CD4-positive, CD25-positive, alpha-beta regulatory T cell (primary cell): Measurements from ENCODE around the gene MSLN. TPM values are rescaled to one million over a fixed set of nuclear protein-coding genes. Genes with fewer than 3 reads are reported as not detected.

Experiments
- ATAC-seq, 2 donors: fragments of 150-1000 bp; cut with Tn5 transposase; one replicate each; pipeline ENCODE4 v1.10.0; 2021; ENCODE audit warnings: low read depth in 2 of 2, moderate number of reproducible peaks in 2 of 2, moderate library complexity in 1 of 2
- DNase-seq, 3 donors: peaks; one replicate each; pipeline versions ENCODE4 v3.0.0 to v3.0.0-alpha.2; 2012 to 2022; ENCODE audit warnings: mixed read lengths in 1 of 3
- H3K27ac ChIP-seq: one replicate; pipeline ENCODE4 v1.7.0; 2013; ENCODE audit warnings: mild to moderate bottlenecking, low read length; ENCODE audit not compliant: insufficient read depth, poor library complexity, severe bottlenecking
- H3K27me3 ChIP-seq: one replicate; pipeline ENCODE4 v1.7.0; 2013; ENCODE audit warnings: low read length; ENCODE audit not compliant: control insufficient read depth, insufficient read depth
- H3K36me3 ChIP-seq: one replicate; pipeline ENCODE4 v1.7.0; 2013; ENCODE audit warnings: mild to moderate bottlenecking, low read length, moderate library complexity; ENCODE audit not compliant: control insufficient read depth, insufficient read depth
- H3K4me1 ChIP-seq: 2 replicates; pipeline ENCODE4 v1.7.0; 2013; ENCODE audit warnings: mild to moderate bottlenecking, low read length; ENCODE audit not compliant: insufficient read depth, control insufficient read depth, poor library complexity, severe bottlenecking
- H3K4me3 ChIP-seq: one replicate; pipeline ENCODE4 v1.7.0; 2013; ENCODE audit warnings: low read depth, mild to moderate bottlenecking, low read length, moderate library complexity
- H3K9me3 ChIP-seq, 2 experiments: 1 replicate in 1 of 2; 2 replicates in 1 of 2; pipeline ENCODE4 v1.7.0; 2013; ENCODE audit warnings: low read length in 2 of 2, mild to moderate bottlenecking in 1 of 2, moderate library complexity in 1 of 2; ENCODE audit not compliant: control insufficient read depth in 2 of 2
- H3K27ac Mint-ChIP-seq, 3 donors: one replicate each; pipeline ENCODE4 v1.8.0; 2020 to 2022; ENCODE audit warnings: mild to moderate bottlenecking in 3 of 3, mixed read lengths in 3 of 3, moderate library complexity in 2 of 3
- H3K27me3 Mint-ChIP-seq: one replicate; pipeline ENCODE4 v1.8.0; 2022; ENCODE audit warnings: mild to moderate bottlenecking, mixed read lengths
- H3K36me3 Mint-ChIP-seq: one replicate; pipeline ENCODE4 v1.8.0; 2020; ENCODE audit warnings: mixed read lengths
- H3K4me1 Mint-ChIP-seq, 4 donors: one replicate each; pipeline ENCODE4 v1.8.0; 2020 to 2022; ENCODE audit warnings: mixed read lengths in 4 of 4, mild to moderate bottlenecking in 1 of 4
- H3K4me3 Mint-ChIP-seq, 4 donors: one replicate each; pipeline ENCODE4 v1.8.0; 2020 to 2022; ENCODE audit warnings: mild to moderate bottlenecking in 4 of 4, mixed read lengths in 4 of 4, moderate library complexity in 3 of 4
- H3K9me3 Mint-ChIP-seq, 7 donors: one replicate each; pipeline ENCODE4 v1.8.0; 2020 to 2022; ENCODE audit warnings: mixed read lengths in 7 of 7, mild to moderate bottlenecking in 3 of 7, moderate library complexity in 2 of 7
- polyA plus RNA-seq, 4 donors: library from polyadenylated mRNA; unstranded; fragments of 300-500 nt; fragmentation: Illumina TruSeq; gene quantifications; one replicate each; pipeline ENCODE4 v1.2.3, GENCODE V29; 2021
- total RNA-seq: library from RNA; stranded (reverse); gene quantifications from one replicate; pipeline ENCODE4 v1.2.3, GENCODE V29; 2022

Gene MSLN
- total and polyA plus RNA-seq, 5 donors from 2014 or later = not detected

DNA sequence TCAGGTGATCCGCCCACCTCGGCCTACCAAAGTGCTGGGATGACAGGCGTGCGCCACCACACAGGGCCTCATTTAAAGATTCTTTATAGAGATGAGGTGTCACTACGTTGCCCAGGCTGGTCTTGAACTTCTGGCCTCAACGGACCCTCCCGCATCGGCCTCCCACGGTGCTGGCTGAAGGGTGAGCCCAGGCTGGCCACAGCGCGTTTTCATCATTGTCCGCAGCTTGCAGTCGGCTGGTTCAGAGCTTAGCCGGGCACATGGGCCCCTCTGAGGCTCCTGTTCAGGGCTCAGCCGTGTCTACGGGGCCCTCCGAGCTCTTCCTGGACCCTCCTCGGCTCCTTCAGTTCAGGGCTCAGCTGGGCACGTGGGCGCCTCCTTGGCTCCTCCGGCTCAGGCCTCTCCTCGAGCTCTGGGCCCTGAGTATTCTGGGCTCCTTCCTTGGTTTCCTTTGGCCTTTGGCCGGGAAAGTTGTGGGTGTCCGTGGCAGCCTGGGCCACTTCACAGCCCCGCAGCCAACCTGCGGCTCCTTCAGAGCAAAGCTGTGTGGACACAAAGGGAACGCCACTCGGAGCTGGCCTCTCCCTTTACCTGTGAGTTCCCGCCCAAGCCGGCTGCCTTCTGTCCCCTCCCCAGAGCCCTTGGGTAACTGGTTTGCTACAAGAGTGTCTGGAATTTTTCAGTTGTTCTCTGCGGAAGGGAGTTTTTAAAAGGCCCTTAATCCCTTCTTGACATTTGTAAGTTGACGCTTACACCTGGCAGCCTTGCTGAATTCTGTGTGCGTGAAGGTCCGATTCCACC is 1.2 kb upstream of the MSLN start:
- Mint-ChIP-seq H3K9me3 (peaks cover 0 to 3% (median 0%) of the 10 kb centered on the region in 7 donors), H3K4me3 (peak overlapping the region in 1 of 4 donors; percentile 92), H3K4me1 (peaks cover 0 to 6% (median 2%) of the 10 kb centered on the region in 4 donors), H3K27me3 (peaks cover 14% of the 10 kb centered on the region), H3K27ac (no peak overlapping the region), H3K36me3 (no peaks in the 10 kb centered on the region)
- H3K27ac ChIP-seq = no peak overlapping the region
- ATAC-seq = no peak
- no peak overlapping the region for H3K4me3 ChIP-seq
- H3K4me1 ChIP-seq = no peaks in the 10 kb centered on the region
- no peaks in the 10 kb centered on the region for H3K36me3 ChIP-seq
- H3K9me3 ChIP-seq = no peaks in the 10 kb centered on the region
- no peaks in the 10 kb centered on the region for H3K27me3 ChIP-seq
- no peak for DNase-seq

- H3K9me3 ChIP-seq = no peaks in the 10 kb centered on the region
- H3K4me1 ChIP-seq = no peaks in the 10 kb centered on the region
- Mint-ChIP-seq H3K36me3 (no peaks in the 10 kb centered on the region), H3K4me1 (peaks cover 0 to 6% (median under 1%) of the 10 kb centered on the region in 4 donors), H3K4me3 (peak overlapping the region in 1 of 4 donors; percentile 92), H3K27ac (no peak overlapping the region), H3K9me3 (peaks cover 0 to 3% (median 0%) of the 10 kb centered on the region in 7 donors), H3K27me3 (peaks cover 14% of the 10 kb centered on the region)
- H3K4me3 ChIP-seq = no peak overlapping the region
- no peaks in the 10 kb centered on the region for H3K36me3 ChIP-seq
- ATAC-seq (no peak), DNase-seq (no peak)
- H3K27me3 ChIP-seq = no peaks in the 10 kb centered on the region
- H3K27ac ChIP-seq = no peak overlapping the region
Observed at GRCh38 chr16:760065-760464, 469 bp upstream of the MSLN start.

- Mint-ChIP-seq H3K4me3 (no peak overlapping the region), H3K9me3 (no peaks in the 10 kb centered on the region), H3K36me3 (no peaks in the 10 kb centered on the region), H3K4me1 (peaks cover 0 to 6% (median 0%) of the 10 kb centered on the region in 4 donors), H3K27ac (no peak overlapping the region), H3K27me3 (peaks cover 14% of the 10 kb centered on the region)
- no peak overlapping the region for H3K27ac ChIP-seq
- DNase-seq (no peak), ATAC-seq (no peak)
- H3K4me1 ChIP-seq = no peaks in the 10 kb centered on the region
- no peak overlapping the region for H3K4me3 ChIP-seq
- no peaks in the 10 kb centered on the region for H3K27me3 ChIP-seq
- H3K9me3 ChIP-seq = no peaks in the 10 kb centered on the region
- H3K36me3 ChIP-seq = no peaks in the 10 kb centered on the region
Observed at GRCh38 chr16:761625-762513, 1.3 kb downstream of the MSLN start.

DNA sequence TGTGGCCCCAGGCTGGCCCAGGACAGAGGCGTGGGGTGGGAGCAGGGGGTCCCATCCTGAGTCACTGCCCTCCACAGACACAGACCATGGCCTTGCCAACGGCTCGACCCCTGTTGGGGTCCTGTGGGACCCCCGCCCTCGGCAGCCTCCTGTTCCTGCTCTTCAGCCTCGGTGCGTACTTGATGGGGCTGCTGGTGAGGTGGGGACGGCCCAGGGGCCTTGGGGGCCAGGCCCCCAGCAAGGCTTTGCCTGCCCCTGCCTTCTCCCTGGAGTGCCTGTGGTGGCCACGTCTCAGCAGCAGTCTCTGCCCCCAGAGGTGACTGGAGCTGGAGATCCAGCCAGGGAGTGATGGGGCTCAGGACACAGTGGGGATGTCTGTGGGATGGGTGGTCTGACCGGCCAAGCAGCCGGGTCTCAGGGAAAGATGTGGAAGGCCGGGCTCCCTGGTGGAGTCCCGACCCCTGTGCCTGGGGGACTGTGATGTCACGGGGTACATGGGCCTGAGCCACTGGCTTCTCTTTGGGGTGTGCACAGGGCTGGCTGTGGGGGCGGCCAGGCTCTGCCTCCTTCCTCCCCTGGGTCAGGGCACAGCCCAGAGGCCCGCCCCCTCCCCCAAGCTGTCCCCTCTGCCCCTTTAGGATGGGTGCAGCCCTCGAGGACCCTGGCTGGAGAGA is 2.2 kb downstream of the MSLN start:
- H3K4me3 ChIP-seq = no peak overlapping the region
- Mint-ChIP-seq H3K9me3 (no peaks in the 10 kb centered on the region), H3K27me3 (peaks cover 10% of the 10 kb centered on the region), H3K36me3 (no peaks in the 10 kb centered on the region), H3K4me1 (peaks cover 0 to 3% (median 0%) of the 10 kb centered on the region in 4 donors), H3K4me3 (no peak overlapping the region), H3K27ac (no peak overlapping the region)
- ATAC-seq (peak in 1 of 2 donors; percentile 7), DNase-seq (no peak)
- H3K9me3 ChIP-seq = no peaks in the 10 kb centered on the region
- H3K4me1 ChIP-seq = no peaks in the 10 kb centered on the region
- H3K27me3 ChIP-seq = no peaks in the 10 kb centered on the region
- no peak overlapping the region for H3K27ac ChIP-seq
- H3K36me3 ChIP-seq = no peaks in the 10 kb centered on the region

- no peaks in the 10 kb centered on the region for H3K36me3 Mint-ChIP-seq
- H3K27ac Mint-ChIP-seq = no peak overlapping the region
- DNase-seq (no peak), ATAC-seq (no peak)
- Histone ChIP-seq H3K36me3 (no peaks in the 10 kb centered on the region), H3K9me3 (no peaks in the 10 kb centered on the region), H3K4me3 (no peak overlapping the region), H3K4me1 (no peaks in the 10 kb centered on the region), H3K27me3 (no peaks in the 10 kb centered on the region), H3K27ac (no peak overlapping the region)
- no peak overlapping the region for H3K4me3 Mint-ChIP-seq
- H3K9me3 Mint-ChIP-seq = peaks cover 0 to 1% (median 0%) of the 10 kb centered on the region in 7 donors
- H3K27me3 Mint-ChIP-seq = peaks cover 7% of the 10 kb centered on the region
- H3K4me1 Mint-ChIP-seq = no peaks in the 10 kb centered on the region
Observed at GRCh38 chr16:763369-764183, 3.0 kb downstream of the MSLN start.

GRCh38 chr16:764184-764750 is 3.7 kb downstream of the MSLN start:
- Histone ChIP-seq H3K27me3 (no peaks in the 10 kb centered on the region), H3K9me3 (no peaks in the 10 kb centered on the region), H3K4me1 (no peaks in the 10 kb centered on the region), H3K36me3 (no peaks in the 10 kb centered on the region), H3K27ac (no peak overlapping the region), H3K4me3 (no peak overlapping the region)
- no peak overlapping the region for H3K4me3 Mint-ChIP-seq
- no peak overlapping the region for H3K27ac Mint-ChIP-seq
- peaks cover 0 to 1% (median 0%) of the 10 kb centered on the region in 7 donors for H3K9me3 Mint-ChIP-seq
- H3K4me1 Mint-ChIP-seq = no peaks in the 10 kb centered on the region
- no peak for DNase-seq
- no peaks in the 10 kb centered on the region for H3K36me3 Mint-ChIP-seq
- H3K27me3 Mint-ChIP-seq = peaks cover 7% of the 10 kb centered on the region
- ATAC-seq = no peak
